Left renal cortex interstitium (tissue), 4 donors: Measurements from ENCODE around the gene TKFC. TPM values are rescaled to one million over a fixed set of nuclear protein-coding genes. Genes with fewer than 3 reads are reported as not detected.

Source experiments
- DNase-seq, 4 donors: peaks; one replicate each; pipeline ENCODE4 v3.0.0-alpha.2; 2013; ENCODE audit warnings: low read depth in 4 of 4, low spot score in 2 of 4, missing footprints in 1 of 4
- polyA plus RNA-seq, 4 donors: library from polyadenylated mRNA; unstranded; fragments of 120-200 nt; gene quantifications; one replicate each; pipeline ENCODE4 v1.2.1, GENCODE V29; 2013; ENCODE audit not compliant: insufficient read length in 4 of 4

Gene TKFC
- polyA plus RNA-seq, 4 donors, result 47.2 to 67.9 (median 58.9) TPM

- DNase-seq, result no peak
Measured at GRCh38 chr11:61310749-61311148, 22.3 kb upstream of the TKFC start.

GRCh38 chr11:61315260-61315659 is 17.8 kb upstream of the TKFC start:
- DNase-seq, result no peak

- no peak for DNase-seq
Measured at GRCh38 chr11:61325649-61326414, 7.2 kb upstream of the TKFC start.

- no peak for DNase-seq
Measured at GRCh38 chr11:61327669-61328071, 5.4 kb upstream of the TKFC start.

DNA sequence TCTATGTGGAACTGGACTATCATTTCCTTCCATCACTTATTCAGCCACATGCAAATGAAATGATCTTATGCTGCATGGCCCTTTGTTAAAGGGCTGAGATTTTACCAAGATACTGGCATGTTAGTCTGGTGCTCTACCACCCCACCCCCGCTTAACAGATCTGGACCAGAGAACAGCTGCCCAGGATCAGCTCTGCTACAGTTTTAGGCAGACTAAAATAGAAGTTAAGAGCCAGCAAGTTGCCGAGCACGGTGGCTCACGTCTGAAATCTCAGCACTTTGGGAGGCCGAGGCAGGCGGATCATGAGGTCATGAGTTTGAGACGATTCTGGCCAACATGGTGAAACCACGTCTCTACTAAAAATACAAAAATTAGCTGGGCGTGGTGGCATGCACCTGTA is 4.7 kb upstream of the TKFC start:
- no peak for DNase-seq

- DNase-seq, result no peak
Measured at GRCh38 chr11:61329871-61330270, 3.2 kb upstream of the TKFC start.

- no peak for DNase-seq
Measured at GRCh38 chr11:61331651-61332050, 1.4 kb upstream of the TKFC start.

DNA sequence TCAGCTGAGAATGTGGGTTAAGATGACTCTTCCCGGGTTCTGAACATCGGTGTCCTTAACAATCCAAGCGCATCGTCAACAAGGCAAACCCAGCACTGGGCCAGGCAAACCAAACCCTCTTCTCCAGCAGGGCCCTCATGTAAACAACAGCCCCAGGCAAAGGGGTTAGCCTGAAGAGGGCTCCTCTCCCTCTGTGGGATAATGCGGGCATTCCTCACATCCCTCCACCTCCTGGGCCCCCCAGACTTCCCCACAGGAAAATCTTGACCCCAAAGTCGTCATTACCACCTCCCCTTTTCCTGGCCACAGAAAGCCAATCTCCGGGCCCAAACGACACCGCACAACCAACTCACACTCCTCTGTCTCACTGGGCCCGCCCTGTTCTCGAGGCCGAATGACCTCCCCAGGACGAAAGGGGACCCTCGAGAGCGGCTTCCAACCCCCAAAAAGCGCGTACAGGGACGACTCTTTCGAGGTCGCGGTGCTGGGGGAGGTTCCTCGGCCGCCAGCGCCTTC is 689 bp upstream of the TKFC start:
- DNase-seq, result no peak

DNA sequence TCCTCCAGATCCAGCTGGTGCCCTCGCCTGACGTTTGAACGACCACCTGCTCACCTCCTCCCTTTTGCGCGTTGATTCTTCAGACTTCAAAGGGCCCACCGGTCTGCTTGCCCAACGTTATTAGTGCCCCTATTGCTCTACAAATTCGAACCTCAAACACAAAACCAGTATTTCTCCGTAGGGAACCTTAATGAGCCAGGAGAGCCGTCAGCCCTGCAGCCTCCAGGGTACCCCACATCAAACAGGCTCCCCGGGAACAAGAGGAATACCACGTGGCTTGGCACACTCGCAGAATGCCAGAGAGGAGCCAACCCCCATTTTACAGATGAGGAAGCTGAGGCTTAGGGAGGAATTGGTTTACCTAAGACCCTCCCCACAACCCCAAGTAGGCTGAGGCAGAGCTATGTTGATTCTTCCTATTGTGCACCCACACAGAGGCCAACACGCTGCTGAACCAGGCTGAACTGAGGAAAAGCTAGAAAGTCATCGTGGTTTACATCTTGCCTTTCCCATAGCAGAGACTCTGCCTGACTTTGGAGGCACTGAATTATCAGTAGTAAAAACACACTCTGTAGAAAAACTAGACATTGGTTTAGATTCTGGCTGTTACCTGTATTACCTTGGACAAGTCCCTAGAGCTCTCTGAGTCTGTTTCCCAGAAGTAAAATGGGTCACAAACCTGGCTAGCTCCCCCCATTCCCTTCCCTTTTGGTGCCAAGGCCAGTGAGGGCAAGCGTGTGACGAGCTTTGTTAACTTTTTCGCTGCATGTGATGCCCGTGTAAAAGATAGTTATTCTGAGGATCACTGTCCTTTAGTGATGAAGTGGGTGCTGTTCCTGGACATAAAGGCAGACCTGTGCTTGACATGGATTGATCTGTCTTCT is 764 bp downstream of the TKFC start:
- no peak for DNase-seq

- no peak for DNase-seq
Measured at GRCh38 chr11:61334434-61335354, 1.7 kb downstream of the TKFC start.

DNA sequence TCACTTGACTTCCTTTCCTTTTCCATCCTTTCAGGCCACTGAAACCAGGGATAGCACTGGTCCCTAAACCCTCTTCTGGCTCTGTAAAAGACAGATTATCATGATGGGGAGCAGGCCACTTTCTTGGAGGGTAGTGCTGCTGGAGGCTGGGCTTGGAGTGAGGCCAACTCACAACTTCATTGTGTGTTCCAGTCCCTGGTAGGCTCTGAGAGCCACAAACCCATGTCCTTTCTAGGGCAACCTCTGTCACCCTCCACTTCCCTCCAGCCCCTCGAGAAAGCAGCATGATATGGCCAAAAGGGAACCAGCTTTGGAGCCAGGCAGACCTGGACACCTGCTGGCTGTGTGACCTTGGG is 2.3 kb downstream of the TKFC start:
- DNase-seq, result no peak

DNA sequence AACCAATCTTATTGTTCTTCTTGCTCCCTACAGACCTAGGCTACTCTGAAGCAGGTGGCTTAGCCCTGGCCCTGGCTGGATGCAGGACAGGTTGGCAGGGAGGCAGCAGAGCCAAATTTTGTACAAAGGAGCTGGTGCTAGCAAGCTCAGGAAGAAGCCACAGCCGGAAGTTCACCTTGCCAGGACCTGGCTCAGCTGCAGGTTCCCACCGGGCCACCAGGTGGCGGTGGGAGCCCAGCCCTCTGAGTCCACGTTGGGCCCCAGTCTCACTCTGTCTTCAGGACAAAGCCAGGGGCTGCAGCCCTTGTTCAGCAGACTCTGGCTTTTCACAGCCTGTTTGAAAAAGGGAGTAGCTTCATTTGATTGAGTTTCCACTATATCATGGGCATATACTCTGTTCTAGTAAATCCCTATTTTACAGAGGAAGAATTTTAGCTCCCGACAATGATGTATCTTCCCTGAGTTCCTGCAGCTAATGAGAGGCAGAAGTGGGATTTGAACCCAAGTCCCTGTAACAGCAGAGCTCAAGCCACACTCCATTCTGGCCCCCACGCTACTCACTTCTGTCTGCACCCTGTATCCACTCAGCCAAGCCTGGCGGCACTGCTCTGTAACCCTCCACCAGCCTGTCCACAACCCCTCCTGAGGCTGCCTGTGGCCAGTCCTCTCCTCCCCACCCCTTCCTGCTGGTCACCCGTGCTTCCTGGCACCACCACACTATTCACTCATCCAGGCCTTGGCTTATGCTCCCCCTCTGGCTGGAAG is 3.3 kb downstream of the TKFC start:
- DNase-seq, result peak in 2 of 4 donors; percentile 62 to 75

DNA sequence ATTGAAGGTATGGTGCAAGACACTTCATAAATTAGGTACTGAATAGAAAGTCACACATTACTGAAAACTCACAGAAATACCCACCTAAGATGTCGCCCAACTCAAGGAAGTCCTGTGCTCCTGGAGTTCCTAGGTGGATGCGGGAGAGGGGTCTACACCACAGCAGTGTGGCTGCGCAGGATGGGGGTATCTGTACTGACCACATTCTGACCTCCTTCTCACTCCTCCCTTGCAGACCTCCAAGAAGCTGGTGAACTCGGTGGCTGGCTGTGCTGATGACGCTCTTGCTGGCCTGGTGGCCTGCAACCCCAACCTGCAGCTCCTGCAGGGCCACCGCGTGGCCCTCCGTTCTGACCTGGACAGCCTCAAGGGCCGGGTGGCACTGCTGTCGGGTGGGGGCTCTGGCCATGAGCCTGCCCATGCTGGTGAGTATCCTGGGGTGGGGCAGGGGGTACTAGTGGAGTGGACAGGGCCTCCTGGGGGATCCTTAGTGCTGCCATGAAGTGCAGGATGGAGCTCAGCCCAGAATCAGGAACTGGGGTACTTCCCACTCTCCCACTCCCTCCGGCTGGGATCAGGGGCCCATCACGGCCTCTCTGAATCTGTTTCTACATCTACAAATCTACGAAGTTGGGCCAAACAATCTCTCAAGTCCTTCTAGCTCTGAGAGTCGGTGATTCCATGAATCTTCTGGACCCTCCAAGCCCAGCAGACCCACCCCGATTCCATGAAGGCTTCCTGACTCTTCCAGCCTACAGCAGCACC is 4.9 kb downstream of the TKFC start:
- no peak for DNase-seq

DNA sequence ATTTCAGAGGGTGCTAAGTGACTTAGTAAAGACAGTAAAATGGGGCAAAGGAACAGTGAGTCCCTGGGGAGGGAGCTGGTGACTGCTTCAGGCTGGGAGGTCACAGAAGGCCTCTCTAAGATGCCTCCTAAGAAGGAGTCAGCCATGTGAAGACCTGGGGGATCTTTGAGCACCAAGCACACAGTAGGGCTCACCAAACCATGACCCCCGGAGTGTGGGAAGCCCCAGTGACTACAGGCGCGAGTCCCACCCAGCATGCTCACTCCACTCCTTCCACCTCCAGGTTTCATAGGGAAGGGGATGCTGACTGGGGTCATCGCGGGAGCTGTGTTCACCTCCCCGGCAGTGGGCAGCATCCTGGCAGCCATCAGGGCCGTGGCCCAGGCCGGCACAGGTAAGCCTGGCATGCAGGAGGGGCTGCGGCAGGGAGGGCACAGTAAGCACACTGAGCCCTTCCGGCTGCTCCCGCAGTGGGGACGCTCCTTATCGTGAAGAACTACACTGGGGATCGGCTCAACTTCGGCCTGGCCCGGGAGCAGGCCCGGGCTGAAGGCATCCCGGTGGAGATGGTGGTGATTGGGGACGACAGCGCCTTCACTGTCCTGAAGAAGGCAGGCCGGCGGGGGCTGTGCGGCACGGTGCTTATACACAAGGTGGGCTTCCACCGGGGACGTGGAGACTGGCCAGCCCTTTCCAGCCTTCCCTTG is 5.9 kb downstream of the TKFC start:
- no peak for DNase-seq

GRCh38 chr11:61339490-61339878 is 6.5 kb downstream of the TKFC start:
- no peak for DNase-seq

DNA sequence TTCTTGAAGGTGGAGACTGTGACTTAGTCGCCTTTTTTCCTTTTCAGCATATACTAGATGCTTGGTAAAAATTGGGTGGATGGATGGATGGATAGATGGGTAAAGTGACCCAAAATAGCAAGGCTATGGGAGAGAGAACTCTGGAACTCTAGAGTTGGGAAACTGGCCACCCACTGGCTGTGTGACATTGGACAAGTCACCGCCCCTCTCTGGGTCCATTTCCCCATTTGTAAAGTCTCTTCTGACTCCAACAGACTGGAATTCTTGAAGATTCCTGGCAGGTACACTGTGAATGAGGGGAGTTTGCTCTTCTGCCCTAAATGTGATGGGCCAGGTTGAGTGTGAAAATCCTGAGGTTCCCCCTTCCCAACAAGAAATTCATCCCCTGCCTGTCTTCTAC is 8.0 kb downstream of the TKFC start:
- no peak for DNase-seq

DNA sequence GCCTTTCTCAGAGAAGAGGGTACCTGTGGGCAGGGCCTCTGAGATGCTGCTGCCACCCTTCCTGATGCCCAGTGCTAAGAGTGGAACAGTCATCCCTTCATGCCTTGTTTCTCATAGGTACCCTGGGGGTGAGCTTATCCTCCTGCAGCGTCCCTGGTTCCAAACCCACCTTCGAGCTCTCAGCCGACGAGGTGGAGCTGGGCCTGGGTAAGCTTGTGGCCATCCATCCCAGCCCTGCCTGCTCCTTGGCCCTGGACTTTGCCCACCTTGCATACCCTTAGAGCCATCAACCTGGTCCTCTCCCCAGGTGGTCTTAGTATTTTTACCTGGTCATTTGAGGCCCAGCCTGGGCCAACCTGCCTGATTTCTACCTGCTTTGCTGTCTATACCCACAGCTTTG is 8.7 kb downstream of the TKFC start:
- DNase-seq, result no peak

DNA sequence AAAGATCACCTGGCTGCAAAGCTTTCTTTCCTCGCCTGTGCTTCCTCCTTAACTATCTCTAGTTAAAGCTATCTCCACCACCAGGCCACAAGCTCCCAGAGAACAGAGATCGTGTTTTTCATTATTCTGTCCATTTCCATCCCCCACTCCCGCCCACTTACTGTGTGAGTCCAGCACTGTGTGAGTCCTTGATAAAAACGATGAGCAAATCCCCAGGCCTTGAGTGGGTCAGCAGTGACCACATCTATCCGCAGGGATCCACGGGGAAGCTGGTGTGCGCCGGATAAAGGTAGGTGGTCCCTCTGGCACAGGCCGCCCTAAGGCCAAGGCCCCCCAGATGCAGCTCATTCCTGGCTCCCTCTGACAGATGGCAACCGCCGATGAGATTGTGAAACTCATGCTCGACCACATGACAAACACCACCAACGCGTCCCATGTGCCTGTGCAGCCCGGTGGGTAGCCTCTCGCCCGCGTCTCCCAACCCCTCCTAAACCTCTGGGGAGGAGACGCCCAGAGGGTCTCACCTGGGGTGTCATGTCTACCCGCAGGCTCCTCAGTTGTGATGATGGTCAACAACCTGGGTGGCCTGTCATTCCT is 9.3 kb downstream of the TKFC start:
- DNase-seq, result no peak
